Subcutaneous abdominal adipose tissue (tissue), 5 donors: ENCODE measurements around the gene DCLK3.

Source experiments
- H3K27ac ChIP-seq: one replicate; pipeline ENCODE4 v1.7.0; 2013; ENCODE audit warnings: low read depth, mild to moderate bottlenecking, inconsistent platforms, low read length, moderate library complexity
- H3K27me3 ChIP-seq, 5 donors: one replicate each; pipeline ENCODE4 v1.7.0; 2013; ENCODE audit warnings: low read length in 5 of 5, inconsistent platforms in 1 of 5; ENCODE audit not compliant: control insufficient read depth in 5 of 5, insufficient read depth in 4 of 5
- H3K36me3 ChIP-seq, 5 donors: one replicate each; pipeline ENCODE4 v1.7.0; 2013; ENCODE audit warnings: low read length in 5 of 5; ENCODE audit not compliant: control insufficient read depth in 5 of 5, insufficient read depth in 5 of 5
- H3K4me1 ChIP-seq, 5 donors: one replicate each; pipeline ENCODE4 v1.7.0; 2013; ENCODE audit warnings: low read length in 5 of 5, mild to moderate bottlenecking in 3 of 5, moderate library complexity in 1 of 5; ENCODE audit not compliant: control insufficient read depth in 5 of 5, insufficient read depth in 5 of 5
- H3K4me3 ChIP-seq, 5 donors: one replicate each; pipeline ENCODE4 v1.7.0; 2013; ENCODE audit warnings: low read length in 5 of 5, low read depth in 1 of 5
- H3K9ac ChIP-seq, 5 donors: one replicate each; pipeline ENCODE4 v1.7.0; 2013; ENCODE audit warnings: low read length in 5 of 5, mild to moderate bottlenecking in 4 of 5, moderate library complexity in 3 of 5
- H3K9me3 ChIP-seq, 5 donors: one replicate each; pipeline ENCODE4 v1.7.0; 2013; ENCODE audit warnings: low read length in 5 of 5; ENCODE audit not compliant: control insufficient read depth in 5 of 5
- donor health status: healthy.
- donor health status: healthy.
- donor health status: healthy.
- donor health status: healthy.
- donor health status: healthy.

Gene DCLK3, protein sequence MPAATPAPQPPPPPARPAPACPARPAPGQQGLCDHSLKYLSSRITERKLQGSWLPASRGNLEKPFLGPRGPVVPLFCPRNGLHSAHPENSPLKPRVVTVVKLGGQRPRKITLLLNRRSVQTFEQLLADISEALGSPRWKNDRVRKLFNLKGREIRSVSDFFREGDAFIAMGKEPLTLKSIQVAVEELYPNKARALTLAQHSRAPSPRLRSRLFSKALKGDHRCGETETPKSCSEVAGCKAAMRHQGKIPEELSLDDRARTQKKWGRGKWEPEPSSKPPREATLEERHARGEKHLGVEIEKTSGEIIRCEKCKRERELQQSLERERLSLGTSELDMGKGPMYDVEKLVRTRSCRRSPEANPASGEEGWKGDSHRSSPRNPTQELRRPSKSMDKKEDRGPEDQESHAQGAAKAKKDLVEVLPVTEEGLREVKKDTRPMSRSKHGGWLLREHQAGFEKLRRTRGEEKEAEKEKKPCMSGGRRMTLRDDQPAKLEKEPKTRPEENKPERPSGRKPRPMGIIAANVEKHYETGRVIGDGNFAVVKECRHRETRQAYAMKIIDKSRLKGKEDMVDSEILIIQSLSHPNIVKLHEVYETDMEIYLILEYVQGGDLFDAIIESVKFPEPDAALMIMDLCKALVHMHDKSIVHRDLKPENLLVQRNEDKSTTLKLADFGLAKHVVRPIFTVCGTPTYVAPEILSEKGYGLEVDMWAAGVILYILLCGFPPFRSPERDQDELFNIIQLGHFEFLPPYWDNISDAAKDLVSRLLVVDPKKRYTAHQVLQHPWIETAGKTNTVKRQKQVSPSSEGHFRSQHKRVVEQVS

DNA sequence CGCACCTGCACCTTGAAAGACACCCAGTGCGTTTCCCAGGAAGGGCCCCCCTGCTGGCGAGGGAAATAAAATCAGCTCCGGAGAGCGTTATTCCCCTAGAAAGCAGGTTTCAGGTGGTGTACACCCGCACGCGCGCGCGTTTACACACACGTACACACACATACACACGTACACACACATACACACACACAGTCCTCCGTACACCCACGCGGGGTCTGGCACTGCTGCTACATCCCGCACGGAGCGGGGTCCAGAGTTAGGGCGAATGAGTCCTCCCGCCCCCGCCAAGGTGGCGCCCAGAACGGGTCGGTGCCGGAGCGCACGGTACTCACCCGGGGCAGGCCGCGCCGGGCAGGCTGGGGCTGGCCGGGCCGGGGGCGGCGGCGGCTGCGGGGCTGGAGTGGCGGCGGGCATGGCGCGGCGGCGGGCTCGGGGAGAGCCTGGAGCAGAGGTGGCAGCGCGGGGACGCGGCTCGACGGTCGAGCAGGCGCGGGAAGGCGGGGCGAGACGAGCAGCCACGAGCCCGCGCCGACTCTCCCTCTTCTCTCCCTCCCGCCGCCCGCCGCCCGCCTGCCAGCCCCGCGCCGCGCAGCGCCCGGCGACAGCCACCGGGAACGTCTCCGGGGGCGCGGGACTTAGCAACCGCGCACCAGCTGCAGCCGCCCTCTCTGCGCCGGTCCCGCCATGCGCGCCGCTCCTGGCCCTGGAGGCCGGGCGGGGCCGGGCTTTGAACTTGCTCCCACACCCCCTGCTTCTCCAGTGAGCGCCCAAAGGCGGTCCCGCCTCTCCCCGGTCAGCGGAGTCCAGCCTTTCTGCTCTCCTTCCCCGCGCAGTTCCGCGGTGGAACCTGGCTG is at the start of gene DCLK3:
DCLK3 (minus strand) TSS at position 704 of the 854 bp plus-strand sequence; CDS start at position 414, 290 bp downstream.
- no peak within 1 kb of the TSS for H3K9ac ChIP-seq
- no peak within 1 kb of the TSS for H3K27ac ChIP-seq
- H3K9me3 ChIP-seq = no peaks in the 10 kb centered on the region
- peaks cover 9 to 32% (median 22%) of the 10 kb centered on the region in 5 donors for H3K27me3 ChIP-seq
- peaks cover 0 to 12% (median 7%) of the 10 kb centered on the region in 5 donors for H3K4me1 ChIP-seq
- peak within 1 kb of the TSS; percentile 47 to 65 (median 58) for H3K4me3 ChIP-seq
- no peaks in the 10 kb centered on the region for H3K36me3 ChIP-seq

DNA sequence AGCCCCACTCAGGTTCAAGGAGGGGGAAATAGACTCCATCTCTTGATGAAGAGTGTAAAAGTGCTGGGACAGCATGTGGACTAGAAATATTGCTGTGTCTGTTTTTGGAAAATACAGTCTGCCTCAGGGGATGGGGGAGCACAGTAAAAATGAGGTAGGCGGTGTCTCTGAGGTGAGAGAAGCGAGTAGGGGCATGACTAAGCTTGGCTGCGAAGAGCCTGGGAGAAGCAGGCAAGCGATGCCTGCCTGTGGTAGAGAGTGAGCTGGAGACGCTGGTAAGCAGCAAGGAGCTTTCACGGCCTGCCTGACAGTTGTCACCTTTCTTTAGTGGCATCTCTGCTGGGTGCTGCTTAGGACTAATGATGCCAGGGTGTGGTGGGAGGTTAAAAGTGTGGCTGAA is 49.0 kb upstream of the DCLK3 start:
- no peak overlapping the region for H3K4me3 ChIP-seq
- H3K27ac ChIP-seq = no peak overlapping the region
- H3K27me3 ChIP-seq = peaks cover 0 to 6% (median 0%) of the 10 kb centered on the region in 5 donors
- H3K9me3 ChIP-seq = peaks cover 0 to 6% (median 0%) of the 10 kb centered on the region in 5 donors
- H3K9ac ChIP-seq = no peak overlapping the region
- no peaks in the 10 kb centered on the region for H3K36me3 ChIP-seq
- H3K4me1 ChIP-seq = no peaks in the 10 kb centered on the region

DNA sequence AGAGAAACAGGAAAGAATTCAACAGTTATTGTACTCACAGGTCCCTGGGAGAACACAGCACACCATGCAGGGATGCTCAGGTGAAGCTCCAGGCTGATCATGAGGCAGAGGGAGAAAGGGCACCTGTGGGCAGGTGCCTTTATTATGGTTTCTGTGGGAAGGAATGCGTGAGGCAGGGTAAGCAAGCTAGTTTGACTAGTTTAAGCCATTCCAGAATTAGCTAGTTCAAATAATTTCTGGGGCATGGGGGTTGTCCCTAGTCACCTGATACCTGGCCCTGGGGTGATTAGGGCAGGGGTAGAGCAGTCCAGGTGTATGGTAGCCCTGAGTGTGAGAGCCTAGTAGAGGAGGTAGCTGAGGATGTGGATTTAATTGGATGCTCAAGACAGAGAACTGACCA is 47.9 kb upstream of the DCLK3 start:
- H3K9ac ChIP-seq = no peak overlapping the region
- peaks cover 0 to 6% (median 0%) of the 10 kb centered on the region in 5 donors for H3K27me3 ChIP-seq
- no peaks in the 10 kb centered on the region for H3K4me1 ChIP-seq
- no peak overlapping the region for H3K27ac ChIP-seq
- no peaks in the 10 kb centered on the region for H3K36me3 ChIP-seq
- no peak overlapping the region for H3K4me3 ChIP-seq
- H3K9me3 ChIP-seq = peaks cover 0 to 6% (median 2%) of the 10 kb centered on the region in 5 donors

DNA sequence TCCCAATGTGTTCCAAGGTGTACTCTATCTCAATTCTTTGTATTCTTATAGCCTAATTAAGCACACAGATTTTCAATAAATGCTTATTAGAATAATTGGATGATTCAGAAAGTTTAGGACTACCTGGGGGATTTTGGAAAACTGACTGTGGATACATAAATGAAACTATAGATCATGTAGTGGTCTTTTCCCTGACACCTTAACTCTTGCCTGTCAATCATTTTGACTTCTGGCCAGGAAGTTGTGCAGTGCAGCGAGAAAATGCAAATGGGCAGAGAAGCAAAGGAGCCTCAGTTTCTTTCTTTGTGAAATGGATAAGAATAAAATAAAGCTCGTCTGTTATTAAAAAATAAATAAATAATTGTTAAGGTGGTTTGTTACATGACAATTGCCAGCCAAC is 47.4 kb upstream of the DCLK3 start:
- H3K27me3 ChIP-seq = peaks cover 0 to 6% (median 0%) of the 10 kb centered on the region in 5 donors
- no peak overlapping the region for H3K4me3 ChIP-seq
- H3K9ac ChIP-seq = no peak overlapping the region
- H3K9me3 ChIP-seq = peaks cover 0 to 6% (median 2%) of the 10 kb centered on the region in 5 donors
- H3K27ac ChIP-seq = no peak overlapping the region
- H3K36me3 ChIP-seq = no peaks in the 10 kb centered on the region
- no peaks in the 10 kb centered on the region for H3K4me1 ChIP-seq

DNA sequence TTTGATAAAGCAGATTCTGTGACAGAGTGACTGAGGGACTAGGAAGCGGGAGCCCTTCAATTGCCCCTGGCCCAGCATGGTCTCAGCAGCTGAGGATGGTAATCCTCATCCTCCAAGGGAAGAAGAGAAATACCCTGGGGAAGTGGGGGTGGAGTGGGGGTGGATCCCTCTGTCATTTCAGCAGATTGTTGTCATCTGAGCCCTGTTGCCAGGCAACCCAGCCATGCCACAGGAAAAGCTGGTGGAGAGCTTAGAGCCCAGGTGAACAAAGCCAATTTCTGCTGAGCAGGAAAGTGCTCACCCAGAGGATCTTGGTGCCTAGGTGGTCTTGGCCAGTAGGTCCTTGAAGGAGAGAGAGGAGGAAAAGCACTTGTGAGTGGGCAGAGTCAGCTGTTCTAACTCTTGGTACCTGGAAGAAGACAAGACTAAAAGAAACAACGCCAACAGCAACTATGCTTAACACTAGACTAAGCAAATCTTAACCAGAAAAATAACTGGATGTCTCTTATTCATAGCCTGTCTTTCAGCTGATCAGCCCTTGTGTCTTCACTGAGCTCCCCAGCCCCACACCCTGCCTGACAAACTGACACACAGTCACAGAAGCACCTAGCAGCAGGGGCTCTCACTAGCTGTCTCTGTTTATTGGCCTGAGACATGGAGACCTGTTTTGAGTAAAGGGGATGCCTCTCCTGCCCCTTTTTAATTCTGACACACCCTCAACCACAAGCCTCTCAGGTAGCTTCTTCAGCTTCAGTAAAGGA is 40.1 kb upstream of the DCLK3 start:
- Histone ChIP-seq H3K27ac (no peak overlapping the region), H3K36me3 (no peaks in the 10 kb centered on the region), H3K4me3 (no peak overlapping the region), H3K4me1 (peaks cover 0 to 5% (median 0%) of the 10 kb centered on the region in 5 donors), H3K9me3 (peaks cover 2 to 20% (median 11%) of the 10 kb centered on the region in 5 donors), H3K9ac (no peak overlapping the region), H3K27me3 (no peaks in the 10 kb centered on the region)

DNA sequence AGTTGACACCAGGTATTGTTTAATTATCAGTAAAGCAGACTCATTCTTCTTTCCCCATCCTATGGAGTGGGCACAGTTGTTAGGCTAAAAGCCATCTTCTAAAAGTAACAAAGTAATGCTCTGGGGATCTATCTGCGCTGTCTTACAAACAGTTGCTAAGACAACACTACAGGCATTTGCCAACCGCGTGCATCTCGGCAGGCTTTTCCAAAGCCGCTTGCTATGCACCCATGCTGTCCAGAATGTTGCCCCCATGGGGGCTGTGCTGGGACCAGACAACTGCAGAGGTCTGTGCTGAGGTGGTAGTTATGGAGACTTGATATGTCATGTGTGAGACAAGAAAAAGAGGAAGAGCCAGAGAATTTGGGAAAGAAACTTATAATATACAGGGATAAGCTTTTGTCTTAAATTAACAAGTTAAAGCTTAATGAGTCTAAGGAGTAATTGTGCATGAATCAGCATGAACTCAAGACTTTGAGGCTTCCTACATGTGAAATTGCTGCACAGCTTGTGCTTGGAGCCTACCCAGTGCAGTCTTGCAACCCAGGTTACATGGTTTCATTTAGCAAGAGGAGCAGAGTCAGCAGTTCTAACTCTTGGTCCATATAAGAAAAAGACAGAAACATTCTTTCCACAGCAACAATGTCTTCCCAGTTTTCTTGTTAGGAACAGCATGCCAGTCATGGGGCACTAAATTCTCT is 38.9 kb upstream of the DCLK3 start:
- Histone ChIP-seq H3K9me3 (peaks cover 2 to 20% (median 6%) of the 10 kb centered on the region in 5 donors), H3K4me3 (no peak overlapping the region), H3K4me1 (peaks cover 0 to 5% (median 0%) of the 10 kb centered on the region in 5 donors), H3K27ac (no peak overlapping the region), H3K27me3 (no peaks in the 10 kb centered on the region), H3K36me3 (no peaks in the 10 kb centered on the region), H3K9ac (no peak overlapping the region)

DNA sequence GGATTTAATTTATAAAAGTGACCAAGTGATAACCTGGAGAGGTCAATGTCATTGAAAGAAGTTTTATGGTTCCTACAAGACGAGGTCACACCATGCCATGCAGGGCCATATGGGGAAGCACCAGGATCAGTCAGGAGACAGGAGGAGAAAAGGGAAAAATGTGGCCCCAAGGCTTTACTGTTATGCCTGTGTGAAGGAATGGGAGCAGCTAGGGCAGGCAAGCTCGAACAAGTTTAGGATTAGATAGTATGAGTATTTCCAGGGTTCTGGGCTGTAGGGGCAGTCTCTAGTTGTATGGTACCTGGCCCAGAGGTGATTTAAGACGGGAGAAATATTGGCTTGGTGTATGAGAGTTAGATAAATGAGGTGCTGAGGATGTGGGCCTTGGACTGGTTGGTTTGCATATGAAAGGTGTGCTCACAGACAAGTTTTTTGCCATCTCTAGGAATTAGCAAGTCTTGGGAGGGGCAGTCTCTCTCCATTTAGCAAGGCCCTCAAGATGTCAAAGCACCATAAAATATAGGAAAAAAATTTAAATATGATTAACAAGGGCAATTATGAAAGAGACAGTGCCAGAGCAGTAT is 36.3 kb upstream of the DCLK3 start:
- Histone ChIP-seq H3K4me1 (peaks cover 0 to 5% (median 0%) of the 10 kb centered on the region in 5 donors), H3K4me3 (no peak overlapping the region), H3K27me3 (no peaks in the 10 kb centered on the region), H3K36me3 (no peaks in the 10 kb centered on the region), H3K9me3 (peaks cover 0 to 9% (median 6%) of the 10 kb centered on the region in 5 donors), H3K27ac (no peak overlapping the region), H3K9ac (no peak overlapping the region)

DNA sequence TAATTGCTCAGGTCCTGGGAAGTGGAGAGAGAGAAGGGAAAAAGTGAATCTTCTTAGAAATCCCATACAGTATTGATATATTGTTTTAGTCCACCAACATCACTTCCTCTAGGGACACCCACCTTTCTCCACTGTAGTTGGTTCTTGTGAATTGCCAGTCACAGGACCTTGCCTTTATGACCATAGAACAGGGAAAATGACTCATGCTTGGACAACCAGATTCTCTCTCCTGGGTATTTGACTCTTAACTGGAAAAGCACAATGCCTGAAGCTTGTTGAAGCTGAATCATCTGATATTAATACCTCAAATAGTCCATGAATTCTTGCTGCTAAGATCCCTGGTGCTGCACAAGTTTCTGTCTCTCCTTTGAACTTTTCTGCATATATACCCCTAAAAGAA is 32.5 kb upstream of the DCLK3 start:
- H3K27ac ChIP-seq = no peak overlapping the region
- no peaks in the 10 kb centered on the region for H3K36me3 ChIP-seq
- H3K27me3 ChIP-seq = no peaks in the 10 kb centered on the region
- H3K4me1 ChIP-seq = no peaks in the 10 kb centered on the region
- H3K4me3 ChIP-seq = no peak overlapping the region
- H3K9ac ChIP-seq = no peak overlapping the region
- H3K9me3 ChIP-seq = no peaks in the 10 kb centered on the region
